ENCODE measurements around the gene ANKDD1A.
A peak's percentile ranks its signal among the peaks of the same experiment; 100 is the strongest.

Gene ANKDD1A

DNA sequence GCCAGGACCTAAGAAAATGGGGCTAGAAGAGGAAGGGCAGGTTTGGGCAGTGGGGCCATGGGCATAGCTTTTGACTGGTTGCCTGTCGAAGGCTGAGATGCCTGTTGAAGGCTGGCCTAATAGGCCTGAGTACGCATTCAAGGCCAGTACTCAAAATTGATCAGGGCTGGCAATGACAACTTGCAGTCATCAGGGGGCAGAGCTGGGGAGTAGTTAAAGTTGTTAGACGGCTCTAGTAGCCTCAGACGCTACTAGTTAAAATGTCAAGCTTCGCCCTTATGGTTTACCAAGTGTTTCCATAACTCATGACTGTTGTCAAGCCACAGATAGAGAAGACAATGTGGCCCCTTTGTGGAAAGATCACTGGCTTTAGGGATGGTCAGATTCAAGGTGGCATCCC, 49.3 kb downstream of the ANKDD1A start:
- no peak for DNase-seq (ENCODE audit: low spot score)

DNA sequence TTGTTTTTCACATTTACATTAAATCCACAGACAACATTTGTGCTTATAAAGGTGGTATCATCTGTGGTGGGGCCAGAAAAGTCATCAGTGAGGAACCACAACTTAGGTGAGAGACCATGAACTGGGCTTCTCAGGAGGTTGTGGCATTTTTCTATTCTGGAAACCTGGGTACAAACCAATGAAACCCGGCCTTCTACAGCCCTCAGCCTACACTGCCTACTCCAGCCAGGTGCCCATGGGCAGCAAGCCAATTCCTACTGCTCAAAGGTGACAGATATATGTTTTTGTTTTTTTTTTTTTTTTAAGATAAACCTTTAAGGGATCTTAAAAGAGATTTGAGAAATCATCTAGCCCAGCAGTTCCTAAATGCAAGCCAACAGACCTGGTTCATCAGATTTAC, 57.7 kb downstream of the ANKDD1A start:
- no peak for DNase-seq (ENCODE audit: low spot score)

DNA sequence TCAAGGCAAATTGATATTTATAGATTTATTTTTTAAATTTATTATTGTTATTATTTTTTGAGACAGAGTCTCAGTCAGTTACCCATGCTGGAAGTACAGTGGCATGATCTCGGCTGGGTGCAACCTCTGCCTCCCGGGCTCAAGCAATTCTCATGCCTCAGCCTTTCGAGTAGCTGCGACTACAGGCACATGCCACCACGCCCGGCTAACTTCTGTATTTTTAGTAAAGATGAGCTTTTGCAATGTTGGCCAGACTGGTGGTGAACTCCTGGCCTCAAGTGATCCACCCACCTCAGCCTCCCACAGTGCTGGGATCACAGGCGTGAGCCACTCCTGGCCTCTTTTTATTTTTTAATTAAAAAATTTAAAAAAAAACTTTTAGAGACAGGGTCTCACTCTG, 59.0 kb downstream of the ANKDD1A start:
- no peak for DNase-seq (ENCODE audit: low spot score)

- no peak for DNase-seq (ENCODE audit: low spot score)
These were observed 63.7 kb downstream of the ANKDD1A start for GRCh38 chr15:64975390-64975789.

GRCh38 chr15:64979252-64979710, 67.6 kb downstream of the ANKDD1A start:
- no peak for DNase-seq (ENCODE audit: low spot score)

DNA sequence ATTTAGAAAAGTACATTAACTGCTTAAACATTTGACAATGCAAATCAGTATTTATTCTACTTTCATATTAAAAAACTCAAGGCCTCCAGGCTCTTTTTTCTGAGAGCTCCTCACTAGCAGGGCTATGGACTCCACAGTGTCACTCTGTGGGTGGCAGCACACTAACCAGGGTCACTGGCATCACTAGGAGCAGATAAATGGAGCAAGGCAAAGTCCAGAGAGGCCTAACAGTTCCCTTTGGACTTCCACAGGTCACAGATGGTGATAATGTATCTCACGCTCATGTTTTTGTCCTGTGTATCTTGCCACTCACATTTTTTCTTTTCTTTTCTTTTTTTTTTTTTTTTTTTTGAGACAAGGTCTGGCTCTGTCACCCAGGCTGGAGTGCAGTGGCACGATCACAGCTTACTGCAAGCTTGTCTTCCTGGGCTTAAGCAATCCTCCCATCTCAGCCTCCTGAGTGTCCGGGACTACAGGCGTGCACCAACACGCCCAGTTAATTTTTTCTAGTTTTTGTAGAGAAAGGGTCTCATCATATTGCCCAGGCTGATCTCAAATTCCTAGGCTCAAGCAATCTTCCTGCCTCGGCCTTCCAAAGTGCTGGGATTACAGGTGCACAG, 70.2 kb downstream of the ANKDD1A start:
- no peak for DNase-seq (ENCODE audit: low spot score)

GRCh38 chr15:64982472-64982871, 70.8 kb downstream of the ANKDD1A start:
- DNase-seq (ENCODE audit: low spot score): no peak

DNA sequence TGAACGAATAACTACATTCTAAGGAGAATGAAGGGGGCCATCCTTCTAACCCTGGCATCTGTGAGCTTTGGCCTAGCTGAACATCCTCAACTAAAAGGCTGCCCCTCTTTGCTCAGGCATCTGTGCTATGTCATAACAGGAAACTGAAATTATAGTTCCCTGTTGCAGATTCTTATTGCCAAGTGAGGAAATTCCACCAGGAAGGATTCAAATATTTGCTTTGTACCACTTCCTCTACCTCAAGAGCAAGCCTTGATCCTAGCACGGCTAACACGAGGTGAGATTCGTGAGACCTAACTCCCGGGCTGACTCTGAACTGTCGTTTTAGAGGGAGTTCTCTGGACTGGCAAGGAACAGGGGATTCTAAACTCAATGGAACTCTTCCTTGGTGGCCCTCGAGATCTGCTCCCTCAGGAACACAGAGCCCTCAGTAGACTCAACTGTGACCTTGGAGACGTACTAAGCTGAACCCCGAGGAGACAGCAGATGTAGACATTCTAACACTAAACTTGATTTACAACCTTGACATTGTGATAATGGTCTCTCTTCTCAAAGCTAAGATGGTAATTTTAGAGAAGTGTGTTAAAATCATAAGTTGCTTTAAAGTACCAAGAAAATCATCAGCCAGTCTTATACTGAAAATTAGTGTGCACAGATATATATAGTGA, 73.8 kb downstream of the ANKDD1A start:
- no peak for DNase-seq (ENCODE audit: low spot score)

DNA sequence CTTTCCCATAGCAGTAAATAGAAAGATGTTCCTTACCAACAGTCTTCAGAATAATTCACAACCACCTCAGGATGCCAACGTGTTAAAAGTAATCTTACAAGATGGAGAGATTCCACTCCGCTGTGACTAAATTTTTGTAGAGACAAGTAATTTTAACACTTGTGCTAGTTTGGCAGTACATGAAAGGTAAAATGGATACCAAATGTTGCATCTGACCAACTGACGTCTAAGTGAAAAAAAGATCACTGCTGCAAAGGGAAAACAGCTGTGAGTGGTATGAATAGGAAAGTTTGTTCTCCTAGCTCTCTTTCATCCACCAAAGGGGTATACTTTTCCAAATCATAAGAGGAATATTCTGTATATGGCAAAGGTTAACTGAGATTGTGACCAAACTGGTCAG, 75.4 kb downstream of the ANKDD1A start:
- DNase-seq (ENCODE audit: low spot score): no peak

GRCh38 chr15:64989416-64990167, 77.9 kb downstream of the ANKDD1A start, which contains the start of gene SPG21:
Gene SPG21 (minus strand): TSS chr15:64989914. CDS start chr15:64983569, 6,345 bp downstream.
- peak; percentile 96 for DNase-seq (ENCODE audit: low spot score)

DNA sequence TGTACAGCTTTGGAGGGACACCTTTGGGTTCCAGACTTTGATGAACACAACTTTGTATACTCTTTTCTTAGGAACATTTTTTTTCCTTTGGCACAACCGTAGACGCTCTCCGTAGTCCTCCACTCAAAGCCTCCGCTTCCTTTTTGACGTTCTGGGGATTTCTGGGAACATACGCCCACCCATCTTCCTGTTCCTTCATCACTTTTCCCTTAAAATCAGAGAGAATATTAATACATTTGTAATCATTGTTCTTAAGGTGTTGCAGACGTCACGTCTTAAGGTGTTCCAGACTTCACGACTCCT, 78.4 kb downstream of the ANKDD1A start:
- DNase-seq (ENCODE audit: low spot score): no peak

GRCh38 chr15:64991536-64992135, 79.9 kb downstream of the ANKDD1A start:
- no peak for DNase-seq (ENCODE audit: low spot score)

DNA sequence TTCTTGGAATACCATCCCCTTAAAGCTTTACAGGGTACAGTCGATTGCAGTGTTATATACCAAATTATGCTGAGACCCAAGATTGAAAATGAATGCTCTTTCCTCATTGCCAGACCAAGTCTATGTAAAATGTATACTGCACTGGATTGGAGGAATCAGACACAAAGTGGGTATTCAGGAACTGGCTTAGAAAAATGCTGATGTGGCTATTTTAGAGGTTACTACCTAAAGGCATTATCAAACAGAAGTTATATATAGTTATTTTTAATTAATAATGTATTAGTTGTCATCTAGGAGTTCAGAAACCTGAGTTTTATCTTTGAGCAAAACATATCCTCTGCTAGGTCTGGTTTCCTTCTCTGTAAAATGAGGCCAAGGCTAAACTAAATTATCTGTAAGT, 81.6 kb downstream of the ANKDD1A start:
- DNase-seq (ENCODE audit: low spot score): no peak

- DNase-seq (ENCODE audit: low spot score): no peak
These were observed 85.4 kb downstream of the ANKDD1A start for GRCh38 chr15:64997066-64997465.

- DNase-seq (ENCODE audit: low spot score): no peak
These were observed 86.2 kb downstream of the ANKDD1A start for GRCh38 chr15:64997745-64998375.

DNA sequence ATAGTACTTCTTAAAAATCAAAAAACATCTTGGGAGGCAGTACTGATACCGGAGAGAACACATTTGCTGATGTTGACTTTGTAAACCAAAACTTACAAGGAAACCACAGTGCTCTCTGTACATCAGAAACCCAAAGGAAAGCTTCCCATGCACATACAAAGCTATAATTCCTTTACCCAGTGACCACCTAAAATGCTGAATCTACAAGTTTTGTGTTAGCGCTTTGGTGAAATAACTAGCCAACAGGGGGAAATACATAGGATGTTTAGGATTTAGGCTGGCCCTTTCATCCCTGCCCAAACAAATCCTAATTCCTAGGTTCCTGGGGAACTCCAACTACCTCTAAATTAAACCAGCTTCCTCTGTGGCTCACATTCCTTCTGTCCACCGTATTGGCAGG, 93.3 kb downstream of the ANKDD1A start:
- DNase-seq (ENCODE audit: low spot score): no peak

DNA sequence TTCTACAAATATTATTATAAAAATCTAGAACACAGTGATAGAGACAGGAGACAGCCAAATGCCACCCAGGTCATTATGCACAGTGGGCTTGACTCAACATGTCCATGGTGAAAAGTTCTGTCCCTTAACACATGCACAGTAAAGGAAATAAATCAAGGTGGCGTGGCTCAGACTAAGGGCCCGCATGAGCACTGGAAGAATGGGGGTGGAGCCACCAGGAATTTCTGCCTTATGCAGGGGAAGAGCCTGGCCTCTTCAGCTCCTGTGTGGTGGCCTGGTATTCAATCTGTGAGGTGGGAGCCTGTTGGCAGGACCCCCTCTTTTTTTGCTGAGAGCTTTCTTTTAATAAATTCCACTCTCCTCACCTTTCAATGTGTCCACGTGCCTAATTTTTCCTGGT, 95.2 kb downstream of the ANKDD1A start:
- DNase-seq (ENCODE audit: low spot score): no peak
